IPS-18a (cell line): ENCODE data around the gene GALNT11.
"Not testable (repeated sequence)": the region's sequence is repeated elsewhere in the genome, so short reads cannot be mapped to it uniquely, and the experiment has no call there.

ENCODE experiments used
- H3K27ac ChIP-seq: one replicate; pipeline ENCODE4 v1.5.1; 2013; ENCODE audit warnings: low read length
- H3K27me3 ChIP-seq: one replicate; pipeline ENCODE4 v1.6.1; 2013; ENCODE audit warnings: mild to moderate bottlenecking, low read length; ENCODE audit not compliant: control insufficient read depth, insufficient read depth
- H3K36me3 ChIP-seq: one replicate; pipeline ENCODE4 v1.6.1; 2013; ENCODE audit warnings: low read depth, low read length; ENCODE audit not compliant: control insufficient read depth
- H3K4me1 ChIP-seq: one replicate; pipeline ENCODE4 v1.6.1; 2013; ENCODE audit warnings: low read depth, low read length; ENCODE audit not compliant: control insufficient read depth
- H3K4me3 ChIP-seq: one replicate; pipeline ENCODE4 v1.5.1; 2013; ENCODE audit warnings: low read length
- H3K9ac ChIP-seq: one replicate; pipeline ENCODE4 v1.6.1; 2013; ENCODE audit warnings: mild to moderate bottlenecking, low read length, moderate library complexity
- H3K9me3 ChIP-seq: one replicate; pipeline ENCODE4 v1.6.1; 2013; ENCODE audit warnings: low read depth, low read length; ENCODE audit not compliant: control insufficient read depth

The GALNT11 gene

GRCh38 chr7:152078025-152078424 is 52.6 kb downstream of the GALNT11 start:
- Histone ChIP-seq H3K27ac (no peak overlapping the region), H3K4me1 (peaks cover 35% of the 10 kb centered on the region), H3K9me3 (no peaks in the 10 kb centered on the region), H3K27me3 (no peaks in the 10 kb centered on the region), H3K36me3 (no peaks in the 10 kb centered on the region), H3K9ac (no peak overlapping the region), H3K4me3 (no peak overlapping the region)

- no peaks in the 10 kb centered on the region for H3K9me3 ChIP-seq
- H3K4me1 ChIP-seq: peaks cover 35% of the 10 kb centered on the region
- H3K4me3 ChIP-seq: no peak overlapping the region
- H3K27ac ChIP-seq: no peak overlapping the region
- H3K9ac ChIP-seq: no peak overlapping the region
- H3K27me3 ChIP-seq: no peaks in the 10 kb centered on the region
- no peaks in the 10 kb centered on the region for H3K36me3 ChIP-seq
Observed at GRCh38 chr7:152078786-152079185, 53.3 kb downstream of the GALNT11 start.

GRCh38 chr7:152081088-152081487 is 55.6 kb downstream of the GALNT11 start:
- Histone ChIP-seq H3K9ac (no peak overlapping the region), H3K4me3 (no peak overlapping the region), H3K9me3 (no peaks in the 10 kb centered on the region), H3K27ac (no peak overlapping the region), H3K4me1 (peaks cover 25% of the 10 kb centered on the region), H3K36me3 (no peaks in the 10 kb centered on the region), H3K27me3 (no peaks in the 10 kb centered on the region)

- H3K9me3 ChIP-seq, H3K4me3 ChIP-seq, H3K27ac ChIP-seq, H3K36me3 ChIP-seq, H3K27me3 ChIP-seq: not testable (repeated sequence)
- Histone ChIP-seq H3K9ac (peak overlapping the region; percentile 3), H3K4me1 (peaks cover 25% of the 10 kb centered on the region)
Observed at GRCh38 chr7:152082073-152082721, 56.7 kb downstream of the GALNT11 start.

- Histone ChIP-seq H3K9ac (no peak overlapping the region), H3K4me3 (no peak overlapping the region), H3K9me3 (peaks cover 10% of the 10 kb centered on the region), H3K27me3 (no peaks in the 10 kb centered on the region), H3K36me3 (no peaks in the 10 kb centered on the region), H3K27ac (no peak overlapping the region), H3K4me1 (peaks cover 20% of the 10 kb centered on the region)
Observed at GRCh38 chr7:152085131-152085530, 59.7 kb downstream of the GALNT11 start.

- no peak overlapping the region for H3K27ac ChIP-seq
- no peak overlapping the region for H3K4me3 ChIP-seq
- H3K27me3 ChIP-seq: no peaks in the 10 kb centered on the region
- peaks cover 10% of the 10 kb centered on the region for H3K9me3 ChIP-seq
- peaks cover 15% of the 10 kb centered on the region for H3K4me1 ChIP-seq
- H3K9ac ChIP-seq: no peak overlapping the region
- H3K36me3 ChIP-seq: no peaks in the 10 kb centered on the region
Observed at GRCh38 chr7:152086513-152086912, 61.0 kb downstream of the GALNT11 start.

GRCh38 chr7:152089183-152089582 is 63.7 kb downstream of the GALNT11 start:
- H3K27me3 ChIP-seq: no peaks in the 10 kb centered on the region
- peaks cover 5% of the 10 kb centered on the region for H3K4me1 ChIP-seq
- peaks cover 10% of the 10 kb centered on the region for H3K9me3 ChIP-seq
- H3K36me3 ChIP-seq: no peaks in the 10 kb centered on the region
- H3K27ac ChIP-seq: no peak overlapping the region
- H3K9ac ChIP-seq: no peak overlapping the region
- H3K4me3 ChIP-seq: no peak overlapping the region

- no peaks in the 10 kb centered on the region for H3K36me3 ChIP-seq
- no peak overlapping the region for H3K27ac ChIP-seq
- H3K27me3 ChIP-seq: no peaks in the 10 kb centered on the region
- H3K4me1 ChIP-seq: no peaks in the 10 kb centered on the region
- no peak overlapping the region for H3K4me3 ChIP-seq
- H3K9me3 ChIP-seq: peaks cover 10% of the 10 kb centered on the region
- H3K9ac ChIP-seq: no peak overlapping the region
Observed at GRCh38 chr7:152090747-152091146, 65.3 kb downstream of the GALNT11 start.

- Histone ChIP-seq H3K9me3 (peaks cover 6% of the 10 kb centered on the region), H3K4me1 (no peaks in the 10 kb centered on the region), H3K4me3 (no peak overlapping the region), H3K27me3 (no peaks in the 10 kb centered on the region), H3K9ac (no peak overlapping the region), H3K27ac (no peak overlapping the region), H3K36me3 (no peaks in the 10 kb centered on the region)
Observed at GRCh38 chr7:152093717-152094116, 68.2 kb downstream of the GALNT11 start.

GRCh38 chr7:152095771-152096170 is 70.3 kb downstream of the GALNT11 start:
- H3K27me3 ChIP-seq: no peaks in the 10 kb centered on the region
- no peak overlapping the region for H3K9ac ChIP-seq
- no peak overlapping the region for H3K4me3 ChIP-seq
- H3K27ac ChIP-seq: no peak overlapping the region
- no peaks in the 10 kb centered on the region for H3K9me3 ChIP-seq
- H3K4me1 ChIP-seq: no peaks in the 10 kb centered on the region
- no peaks in the 10 kb centered on the region for H3K36me3 ChIP-seq

GRCh38 chr7:152097330-152097729 is 71.9 kb downstream of the GALNT11 start:
- H3K36me3 ChIP-seq: no peaks in the 10 kb centered on the region
- H3K4me3 ChIP-seq: no peak overlapping the region
- no peaks in the 10 kb centered on the region for H3K27me3 ChIP-seq
- no peaks in the 10 kb centered on the region for H3K9me3 ChIP-seq
- no peaks in the 10 kb centered on the region for H3K4me1 ChIP-seq
- no peak overlapping the region for H3K27ac ChIP-seq
- H3K9ac ChIP-seq: no peak overlapping the region

- H3K27me3 ChIP-seq: no peaks in the 10 kb centered on the region
- no peak overlapping the region for H3K9ac ChIP-seq
- H3K27ac ChIP-seq: no peak overlapping the region
- H3K36me3 ChIP-seq: peaks cover 16% of the 10 kb centered on the region
- no peak overlapping the region for H3K4me3 ChIP-seq
- no peaks in the 10 kb centered on the region for H3K4me1 ChIP-seq
- no peaks in the 10 kb centered on the region for H3K9me3 ChIP-seq
Observed at GRCh38 chr7:152103066-152103465, 77.6 kb downstream of the GALNT11 start.
